ENCODE measurements around the gene RBMX2. TPM values are rescaled to one million over a fixed set of nuclear protein-coding genes. Genes with fewer than 3 reads are reported as not detected.
"Not testable (repeated sequence)": the region's sequence is repeated elsewhere in the genome, so short reads cannot be mapped to it uniquely, and the experiment has no call there.

RBMX2 gene
- 28.1 TPM for total RNA-seq
- polyA plus RNA-seq (ENCODE audit: insufficient read depth in 1 of 8, insufficient read length in 8 of 8, low replicate concordance in 1 of 8), result 10 to 100 TPM; 19.0 to 25.6 (median 21.8) TPM
- long read RNA-seq, donor 1, partial matches to known transcripts, result 11 of 15 reads
- long read RNA-seq, donor 1, other reads (novel, unspliced or antisense), result 0 of 15 reads
- long read RNA-seq, donor 2, result 0 reads
- long read RNA-seq, donor 3, transcript RBMX2-203 (4 exons, 729 nt), result minor isoform, 5 of 23 reads
- long read RNA-seq, donor 3, transcript RBMX2-201 (6 exons, 1,528 nt), result major isoform, 6 of 23 reads
- long read RNA-seq, donor 3, partial matches to known transcripts, result 11 of 23 reads
- long read RNA-seq, donor 3, other reads (novel, unspliced or antisense), result 0 of 23 reads
- long read RNA-seq, donor 4, partial matches to known transcripts, result 0 of 4 reads
- long read RNA-seq, donor 4, other reads (novel, unspliced or antisense), result 0 of 4 reads
- long read RNA-seq, donor 5, transcript RBMX2-201 (6 exons, 1,528 nt), result major isoform, 17 of 52 reads
- long read RNA-seq, donor 5, partial matches to known transcripts, result 30 of 52 reads
- long read RNA-seq, donor 5, other reads (novel, unspliced or antisense), result 0 of 52 reads
- long read RNA-seq, donor 6, partial matches to known transcripts, result 23 of 30 reads
- long read RNA-seq, donor 6, other reads (novel, unspliced or antisense), result 0 of 30 reads
- long read RNA-seq, donor 7, transcript RBMX2-201 (6 exons, 1,528 nt), result major isoform, 13 of 39 reads
- long read RNA-seq, donor 7, transcript RBMX2-204 (2 exons, 358 nt), result minor isoform, 6 of 39 reads
- long read RNA-seq, donor 7, partial matches to known transcripts, result 18 of 39 reads
- long read RNA-seq, donor 7, other reads (novel, unspliced or antisense), result 0 of 39 reads
- long read RNA-seq, donor 8, partial matches to known transcripts, result 10 of 14 reads
- long read RNA-seq, donor 8, other reads (novel, unspliced or antisense), result 0 of 14 reads
- long read RNA-seq, donor 9, partial matches to known transcripts, result 14 of 21 reads
- long read RNA-seq, donor 9, other reads (novel, unspliced or antisense), result 0 of 21 reads
- long read RNA-seq, donor 10, partial matches to known transcripts, result 19 of 28 reads
- long read RNA-seq, donor 10, other reads (novel, unspliced or antisense), result 0 of 28 reads
- long read RNA-seq, donor 11, partial matches to known transcripts, result 13 of 22 reads
- long read RNA-seq, donor 11, other reads (novel, unspliced or antisense), result 0 of 22 reads

DNA sequence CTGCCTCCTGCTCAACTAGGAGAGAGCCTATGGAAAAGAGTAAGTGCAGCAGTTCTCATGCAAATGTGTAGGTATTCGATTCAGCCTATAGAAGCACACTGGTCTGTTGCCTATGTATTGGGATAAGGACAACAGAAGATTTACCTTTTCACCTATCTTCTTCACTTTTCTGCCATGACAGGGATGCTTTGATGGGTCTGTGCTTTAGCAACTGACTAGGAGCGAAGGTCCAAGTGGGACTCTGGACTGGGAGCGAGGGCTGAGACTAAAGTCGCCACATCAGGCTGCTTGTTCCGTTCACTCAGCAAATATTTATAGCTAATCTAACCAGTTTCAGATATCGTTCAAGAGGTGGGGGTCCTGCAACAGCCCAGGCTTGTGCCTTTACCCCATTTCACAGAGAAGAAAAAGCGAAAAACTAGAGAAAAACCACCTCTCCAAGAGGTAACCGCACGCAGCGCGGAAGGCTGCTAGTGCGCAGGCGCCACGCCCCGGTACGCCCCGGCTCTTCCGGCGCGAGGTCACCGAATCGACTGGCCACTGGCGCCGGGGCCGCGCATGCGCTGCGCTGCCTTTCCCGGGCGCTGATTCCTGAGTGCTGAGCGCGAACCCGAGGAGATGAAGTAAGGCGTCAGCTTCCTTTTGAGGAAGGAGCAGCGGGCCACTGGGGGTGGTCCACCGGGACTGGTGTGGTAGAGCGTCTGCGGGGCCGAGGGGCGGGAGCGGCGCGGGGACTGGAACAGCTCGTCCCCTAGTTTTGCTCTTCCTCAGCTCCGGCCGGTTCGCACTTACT is at the start of gene RBMX2:
Gene RBMX2, plus strand, starts transcription at position 573 of the 793 bp plus-strand sequence. Its CDS starts 46 bp downstream, at position 619.
- 41% methylated on average over 35 of the region's 47 CpGs for WGBS (ENCODE audit: insufficient coverage)
- Histone ChIP-seq H3K4me3 (ENCODE audit: low read length) (peak within 1 kb of the TSS; percentile 73), H3K27ac (ENCODE audit: low read length) (peak within 1 kb of the TSS; percentile 63), H3K27me3 (ENCODE audit: control insufficient read depth, insufficient read depth, low read length) (peaks cover 14% of the 10 kb centered on the region), H3K36me3 (ENCODE audit: control insufficient read depth, insufficient read depth, low read length) (peaks cover 12% of the 10 kb centered on the region), H3K9me3 (replicated peaks; ENCODE audit: control insufficient read depth, low read depth, low read length) (no peaks in the 10 kb centered on the region), H3K4me1 (ENCODE audit: control insufficient read depth, insufficient read depth, low read length) (peaks cover 2% of the 10 kb centered on the region)
- DNase-seq, result peak; percentile 88

DNA sequence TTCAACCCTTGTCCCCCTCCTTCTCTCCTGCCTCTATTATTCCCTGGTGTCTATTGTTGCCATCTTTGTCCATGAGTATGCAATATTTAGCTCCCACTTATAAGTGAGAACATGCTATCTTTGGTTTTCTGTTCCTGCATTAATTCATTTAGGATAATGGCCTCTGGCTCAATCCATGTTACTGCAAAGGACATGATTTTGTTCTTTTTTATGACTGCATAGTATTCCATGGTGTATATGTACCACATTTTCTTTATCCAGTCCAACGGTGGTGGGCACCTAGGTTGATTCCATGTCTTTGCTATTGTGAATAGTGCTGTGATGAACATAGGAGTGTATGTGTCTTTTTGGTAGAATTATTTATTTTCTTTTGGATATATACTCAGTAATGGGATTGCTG is 49.7 kb upstream of the RBMX2 start:
- H3K4me3 ChIP-seq (ENCODE audit: low read length); H3K27me3 ChIP-seq (ENCODE audit: control insufficient read depth, insufficient read depth, low read length); H3K9me3 ChIP-seq (replicated peaks; ENCODE audit: control insufficient read depth, low read depth, low read length); DNase-seq; H3K27ac ChIP-seq (ENCODE audit: low read length); H3K36me3 ChIP-seq (ENCODE audit: control insufficient read depth, insufficient read depth, low read length); H3K4me1 ChIP-seq (ENCODE audit: control insufficient read depth, insufficient read depth, low read length): not testable (repeated sequence)
- WGBS (ENCODE audit: insufficient coverage), result no CpG with 5 or more reads among the region's 1 CpG

- Histone ChIP-seq H3K4me3 (ENCODE audit: low read length) (no peak overlapping the region), H3K27ac (ENCODE audit: low read length) (no peak overlapping the region), H3K36me3 (ENCODE audit: control insufficient read depth, insufficient read depth, low read length) (no peaks in the 10 kb centered on the region), H3K9me3 (replicated peaks; ENCODE audit: control insufficient read depth, low read depth, low read length) (no peaks in the 10 kb centered on the region), H3K4me1 (ENCODE audit: control insufficient read depth, insufficient read depth, low read length) (no peaks in the 10 kb centered on the region), H3K27me3 (ENCODE audit: control insufficient read depth, insufficient read depth, low read length) (peaks cover 2% of the 10 kb centered on the region)
- no peak for DNase-seq
Measured at GRCh38 chrX:130376077-130376476, 25.7 kb upstream of the RBMX2 start.

DNA sequence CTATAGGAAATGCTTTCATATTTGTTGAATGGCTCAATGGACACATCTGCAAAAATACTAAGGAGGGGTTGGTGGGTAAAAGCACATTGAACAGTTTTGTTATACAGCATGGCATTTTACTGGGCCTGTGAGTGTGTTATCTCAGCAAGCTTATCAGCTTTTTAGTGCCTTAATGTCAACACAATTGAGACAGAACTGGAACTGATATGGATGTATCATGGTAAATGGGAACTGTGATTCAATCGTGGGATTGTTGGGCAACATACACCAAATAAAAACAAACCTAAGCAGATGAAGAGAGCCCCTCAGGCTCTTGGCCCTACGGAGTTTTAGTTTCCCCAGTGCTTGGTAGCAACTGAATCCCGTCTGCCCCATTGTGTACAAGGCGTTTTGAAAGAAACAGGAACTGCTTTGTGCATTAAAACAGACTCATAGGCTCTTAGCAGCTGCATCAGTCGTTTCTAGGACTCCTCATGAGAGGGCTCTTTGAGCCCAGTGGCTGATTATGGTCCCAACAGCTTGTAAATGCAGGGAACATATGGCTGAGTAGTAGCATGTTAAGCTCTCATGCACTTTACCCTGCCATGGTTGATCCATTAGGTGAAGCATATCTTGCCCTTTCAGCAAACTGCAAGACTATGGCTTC is 23.6 kb upstream of the RBMX2 start:
- 17% methylated on average over 4 of the region's 5 CpGs for WGBS (ENCODE audit: insufficient coverage)

DNA sequence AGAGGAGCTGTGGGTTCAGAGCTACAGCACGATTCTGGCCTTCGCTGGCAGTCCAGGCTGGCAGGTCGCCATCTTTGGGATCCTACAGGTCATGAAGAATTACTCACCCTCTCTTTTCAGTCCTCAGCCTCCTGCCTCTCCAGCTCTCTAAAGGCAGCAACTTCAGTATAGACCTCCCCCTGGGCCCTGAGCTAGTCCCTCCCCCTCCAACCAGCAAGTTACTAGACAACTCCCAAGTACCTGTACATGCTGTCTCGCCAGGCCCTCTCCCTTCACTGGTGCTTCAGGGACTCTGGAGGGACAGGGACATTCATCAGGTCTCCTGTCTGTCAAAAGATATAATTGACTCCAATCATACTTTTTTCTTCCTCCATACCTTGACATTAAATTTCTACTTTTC is 16.3 kb upstream of the RBMX2 start, which contains the start of gene GPR119:
Gene GPR119, minus strand, starts transcription at position 155 of the 400 bp plus-strand sequence. CDS start 227 bp downstream, outside the sequence.
- WGBS (ENCODE audit: insufficient coverage), result 72% methylated on average over 4 of the region's 4 CpGs
- no peak within 1 kb of the TSS for H3K4me3 ChIP-seq (ENCODE audit: low read length)
- H3K4me1 ChIP-seq (ENCODE audit: control insufficient read depth, insufficient read depth, low read length), result no peaks in the 10 kb centered on the region
- peaks cover 16% of the 10 kb centered on the region for H3K27me3 ChIP-seq (ENCODE audit: control insufficient read depth, insufficient read depth, low read length)
- no peaks in the 10 kb centered on the region for H3K36me3 ChIP-seq (ENCODE audit: control insufficient read depth, insufficient read depth, low read length)
- no peak within 1 kb of the TSS for H3K27ac ChIP-seq (ENCODE audit: low read length)
- no peaks in the 10 kb centered on the region for H3K9me3 ChIP-seq (replicated peaks; ENCODE audit: control insufficient read depth, low read depth, low read length)
- DNase-seq, result no peak

More for the DNA sequence above, 23.6 kb upstream of the RBMX2 start:
- Histone ChIP-seq H3K9me3 (replicated peaks; ENCODE audit: control insufficient read depth, low read depth, low read length) (no peaks in the 10 kb centered on the region), H3K4me1 (ENCODE audit: control insufficient read depth, insufficient read depth, low read length) (no peaks in the 10 kb centered on the region), H3K27me3 (ENCODE audit: control insufficient read depth, insufficient read depth, low read length) (peaks cover 5% of the 10 kb centered on the region), H3K27ac (ENCODE audit: low read length) (no peak overlapping the region), H3K36me3 (ENCODE audit: control insufficient read depth, insufficient read depth, low read length) (no peaks in the 10 kb centered on the region), H3K4me3 (ENCODE audit: low read length) (no peak overlapping the region)
- no peak for DNase-seq

GRCh38 chrX:130386408-130386808 is 15.4 kb upstream of the RBMX2 start:
- H3K36me3 ChIP-seq (ENCODE audit: control insufficient read depth, insufficient read depth, low read length), result no peaks in the 10 kb centered on the region

GRCh38 chrX:130393451-130394074 is 8.2 kb upstream of the RBMX2 start:
- DNase-seq, result peak; percentile 38
- WGBS (ENCODE audit: insufficient coverage), result 3% methylated on average over 3 of the region's 5 CpGs
- no peaks in the 10 kb centered on the region for H3K4me1 ChIP-seq (ENCODE audit: control insufficient read depth, insufficient read depth, low read length)

More at GRCh38 chrX:130386408-130386808, 15.4 kb upstream of the RBMX2 start:
- no peak for DNase-seq
- peaks cover 16% of the 10 kb centered on the region for H3K27me3 ChIP-seq (ENCODE audit: control insufficient read depth, insufficient read depth, low read length)
- H3K9me3 ChIP-seq (replicated peaks; ENCODE audit: control insufficient read depth, low read depth, low read length), result no peaks in the 10 kb centered on the region
- H3K4me3 ChIP-seq (ENCODE audit: low read length), result no peak overlapping the region
- no peaks in the 10 kb centered on the region for H3K4me1 ChIP-seq (ENCODE audit: control insufficient read depth, insufficient read depth, low read length)
- H3K27ac ChIP-seq (ENCODE audit: low read length), result no peak overlapping the region
- WGBS (ENCODE audit: insufficient coverage), result 51% methylated on average over 4 of the region's 5 CpGs

GRCh38 chrX:130395341-130395740 is 6.4 kb upstream of the RBMX2 start:
- H3K27me3 ChIP-seq (ENCODE audit: control insufficient read depth, insufficient read depth, low read length), result peaks cover 28% of the 10 kb centered on the region
- no peak overlapping the region for H3K4me3 ChIP-seq (ENCODE audit: low read length)
- H3K36me3 ChIP-seq (ENCODE audit: control insufficient read depth, insufficient read depth, low read length), result no peaks in the 10 kb centered on the region
- H3K9me3 ChIP-seq (replicated peaks; ENCODE audit: control insufficient read depth, low read depth, low read length), result no peaks in the 10 kb centered on the region
- no peak for DNase-seq
- H3K27ac ChIP-seq (ENCODE audit: low read length), result no peak overlapping the region
- WGBS (ENCODE audit: insufficient coverage), result 40% methylated on average over 4 of the region's 7 CpGs
- H3K4me1 ChIP-seq (ENCODE audit: control insufficient read depth, insufficient read depth, low read length), result no peaks in the 10 kb centered on the region

More at GRCh38 chrX:130393451-130394074, 8.2 kb upstream of the RBMX2 start:
- no peak overlapping the region for H3K27ac ChIP-seq (ENCODE audit: low read length)
- peaks cover 27% of the 10 kb centered on the region for H3K27me3 ChIP-seq (ENCODE audit: control insufficient read depth, insufficient read depth, low read length)
- H3K9me3 ChIP-seq (replicated peaks; ENCODE audit: control insufficient read depth, low read depth, low read length), result no peaks in the 10 kb centered on the region
- H3K36me3 ChIP-seq (ENCODE audit: control insufficient read depth, insufficient read depth, low read length), result no peaks in the 10 kb centered on the region
- no peak overlapping the region for H3K4me3 ChIP-seq (ENCODE audit: low read length)
